Esophagus (tissue), 2 donors: Measurements from ENCODE around the gene OR52B2. TPM values are rescaled to one million over a fixed set of nuclear protein-coding genes. Genes with fewer than 3 reads are reported as not detected.
"Not testable (repeated sequence)": the region's sequence is repeated elsewhere in the genome, so short reads cannot be mapped to it uniquely, and the experiment has no call there.

Experiments used
- H3K27ac ChIP-seq, 2 donors: one replicate each; pipeline ENCODE4 v1.5.1; 2013; ENCODE audit warnings: low read depth in 2 of 2, mild to moderate bottlenecking in 2 of 2, inconsistent platforms in 1 of 2, low read length in 1 of 2, moderate library complexity in 1 of 2
- H3K27me3 ChIP-seq, 2 donors: one replicate each; pipeline ENCODE4 v1.6.1; 2013; ENCODE audit warnings: low read length in 2 of 2, control low read depth in 1 of 2, mild to moderate bottlenecking in 1 of 2; ENCODE audit not compliant: insufficient read depth in 2 of 2, control insufficient read depth in 1 of 2
- H3K36me3 ChIP-seq, 2 donors: one replicate each; pipeline ENCODE4 v1.6.1; 2013; ENCODE audit warnings: low read length in 1 of 2; ENCODE audit not compliant: control insufficient read depth in 2 of 2, insufficient read depth in 2 of 2
- H3K4me1 ChIP-seq, 2 donors: one replicate each; pipeline ENCODE4 v1.6.1; 2013; ENCODE audit warnings: low read length in 1 of 2; ENCODE audit not compliant: control insufficient read depth in 2 of 2, insufficient read depth in 2 of 2
- H3K4me3 ChIP-seq, 2 donors: one replicate each; pipeline ENCODE4 v1.5.1; 2013; ENCODE audit warnings: low read length in 2 of 2, mild to moderate bottlenecking in 2 of 2, low read depth in 1 of 2, moderate library complexity in 1 of 2
- H3K9me3 ChIP-seq, 2 donors: one replicate each; pipeline ENCODE4 v1.6.1; 2013; ENCODE audit warnings: mild to moderate bottlenecking in 2 of 2, low read depth in 1 of 2, low read length in 1 of 2, moderate library complexity in 1 of 2; ENCODE audit not compliant: control insufficient read depth in 2 of 2, insufficient read depth in 1 of 2
- WGBS, 2 donors: extraction: QIAGEN DNeasy Blood & Tissue Kit; methylation state at CpG; one replicate each; pipeline ENCODE4 v1.1.7; 2013; 5-methylcytosine and 5-hydroxymethylcytosine counted together
- polyA plus RNA-seq, 2 donors: library from polyadenylated mRNA; stranded (reverse); fragments of 200-250 nt; gene quantifications; one replicate each; pipeline ENCODE4 v1.2.3, GENCODE V29; 2013
- donor health status: healthy with polysubstance abuse.
- donor health status: Bipolar disorder and iron deficiency.

OR52B2 gene
- polyA plus RNA-seq, 2 donors: not detected

GRCh38 chr11:6175440-6175839 lies 5.3 kb upstream of the OR52B2 start:
- Histone ChIP-seq H3K27ac (no peak overlapping the region), H3K4me1 (no peaks in the 10 kb centered on the region), H3K4me3 (no peak overlapping the region), H3K36me3 (no peaks in the 10 kb centered on the region), H3K9me3 (peaks cover 0 to 2% of the 10 kb centered on the region in 2 donors), H3K27me3 (no peaks in the 10 kb centered on the region)
- WGBS, 2 donors: 40 to 54% methylated on average over 2 of the region's 2 CpGs

- no peaks in the 10 kb centered on the region for H3K9me3 ChIP-seq
- H3K4me3 ChIP-seq: no peak overlapping the region
- no peaks in the 10 kb centered on the region for H3K36me3 ChIP-seq
- no peaks in the 10 kb centered on the region for H3K4me1 ChIP-seq
- WGBS, 2 donors: 75 to 76% methylated on average over 7 of the region's 7 CpGs
- H3K27me3 ChIP-seq: no peaks in the 10 kb centered on the region
- no peak overlapping the region for H3K27ac ChIP-seq
Measured at GRCh38 chr11:6156628-6157359, 13.3 kb downstream of the OR52B2 start.

GRCh38 chr11:6152126-6152525 lies 18.0 kb downstream of the OR52B2 start:
- no peaks in the 10 kb centered on the region for H3K9me3 ChIP-seq
- H3K4me3 ChIP-seq: no peak overlapping the region
- no peaks in the 10 kb centered on the region for H3K27me3 ChIP-seq
- no peaks in the 10 kb centered on the region for H3K36me3 ChIP-seq
- no peak overlapping the region for H3K27ac ChIP-seq
- 82 to 84% methylated on average over 2 of the region's 2 CpGs for WGBS, 2 donors
- H3K4me1 ChIP-seq: no peaks in the 10 kb centered on the region

GRCh38 chr11:6151117-6151516 lies 19.0 kb downstream of the OR52B2 start:
- Histone ChIP-seq H3K4me3 (no peak overlapping the region), H3K9me3 (no peaks in the 10 kb centered on the region), H3K27me3 (no peaks in the 10 kb centered on the region), H3K36me3 (no peaks in the 10 kb centered on the region), H3K27ac (no peak overlapping the region), H3K4me1 (no peaks in the 10 kb centered on the region)
- 8 to 19% methylated on average over 1 of the region's 1 CpG for whole genome bisulfite sequencing, 2 donors

- H3K36me3 ChIP-seq, H3K27ac ChIP-seq, H3K4me1 ChIP-seq, H3K27me3 ChIP-seq, H3K9me3 ChIP-seq, H3K4me3 ChIP-seq: not testable (repeated sequence)
- WGBS, 2 donors: 52 to 66% methylated on average over 10 to 13 of the region's 21 CpGs
Measured at GRCh38 chr11:6143737-6144136, 26.4 kb downstream of the OR52B2 start.

- Histone ChIP-seq H3K4me1 (no peaks in the 10 kb centered on the region), H3K9me3 (no peaks in the 10 kb centered on the region), H3K27me3 (no peaks in the 10 kb centered on the region), H3K36me3 (no peaks in the 10 kb centered on the region), H3K27ac (no peak overlapping the region), H3K4me3 (no peak overlapping the region)
Measured at GRCh38 chr11:6142936-6143335, 27.2 kb downstream of the OR52B2 start.

GRCh38 chr11:6135936-6136335 lies 34.2 kb downstream of the OR52B2 start:
- not testable (repeated sequence) for H3K36me3 ChIP-seq, H3K27ac ChIP-seq, H3K4me3 ChIP-seq, H3K4me1 ChIP-seq, H3K27me3 ChIP-seq, H3K9me3 ChIP-seq
- 25 to 33% methylated on average over 2 of the region's 2 CpGs for WGBS, 2 donors

- 87 to 92% methylated on average over 1 of the region's 1 CpG for WGBS, 2 donors
- Histone ChIP-seq H3K4me1 (no peaks in the 10 kb centered on the region), H3K4me3 (no peak overlapping the region), H3K27ac (no peak overlapping the region), H3K9me3 (no peaks in the 10 kb centered on the region), H3K27me3 (no peaks in the 10 kb centered on the region), H3K36me3 (no peaks in the 10 kb centered on the region)
Measured at GRCh38 chr11:6132431-6132830, 37.7 kb downstream of the OR52B2 start.

GRCh38 chr11:6129635-6130034 lies 40.5 kb downstream of the OR52B2 start:
- no peak overlapping the region for H3K4me3 ChIP-seq
- 71 to 82% methylated on average over 1 of the region's 1 CpG for WGBS, 2 donors
- no peaks in the 10 kb centered on the region for H3K27me3 ChIP-seq
- H3K36me3 ChIP-seq: no peaks in the 10 kb centered on the region
- H3K9me3 ChIP-seq: no peaks in the 10 kb centered on the region
- H3K27ac ChIP-seq: no peak overlapping the region
- H3K4me1 ChIP-seq: no peaks in the 10 kb centered on the region

- H3K27me3 ChIP-seq: no peaks in the 10 kb centered on the region
- H3K4me1 ChIP-seq: no peaks in the 10 kb centered on the region
- 60 to 74% methylated on average over 1 of the region's 1 CpG for WGBS, 2 donors
- H3K4me3 ChIP-seq: no peak overlapping the region
- no peak overlapping the region for H3K27ac ChIP-seq
- H3K9me3 ChIP-seq: no peaks in the 10 kb centered on the region
- no peaks in the 10 kb centered on the region for H3K36me3 ChIP-seq
Measured at GRCh38 chr11:6129011-6129410, 41.1 kb downstream of the OR52B2 start.
